Muscle of back (tissue), 11 donors: ENCODE measurements around the gene IL1RAP. TPM values are rescaled to one million over a fixed set of nuclear protein-coding genes. Genes with fewer than 3 reads are reported as not detected.
"Not testable (repeated sequence)": the region's sequence is repeated elsewhere in the genome, so short reads cannot be mapped to it uniquely, and the experiment has no call there.

Experiments used
- DNase-seq, 3 donors: peaks; one replicate each; pipeline versions ENCODE4 v3.0.0 to v3.0.0-alpha.2; 2013
- polyA plus RNA-seq, 10 donors: library from polyadenylated mRNA; unstranded; fragments of 120-200 nt; gene quantifications; one replicate each; pipeline ENCODE4 v1.2.1, GENCODE V29; 2013; ENCODE audit not compliant: insufficient read length in 10 of 10

Gene IL1RAP
- polyA plus RNA-seq, 10 donors = 5.8 to 18.5 (median 9.3) TPM

GRCh38 chr3:190504354-190505125 is 9.3 kb upstream of the IL1RAP start:
- DNase-seq = peak in 1 of 3 donors; percentile 16

DNA sequence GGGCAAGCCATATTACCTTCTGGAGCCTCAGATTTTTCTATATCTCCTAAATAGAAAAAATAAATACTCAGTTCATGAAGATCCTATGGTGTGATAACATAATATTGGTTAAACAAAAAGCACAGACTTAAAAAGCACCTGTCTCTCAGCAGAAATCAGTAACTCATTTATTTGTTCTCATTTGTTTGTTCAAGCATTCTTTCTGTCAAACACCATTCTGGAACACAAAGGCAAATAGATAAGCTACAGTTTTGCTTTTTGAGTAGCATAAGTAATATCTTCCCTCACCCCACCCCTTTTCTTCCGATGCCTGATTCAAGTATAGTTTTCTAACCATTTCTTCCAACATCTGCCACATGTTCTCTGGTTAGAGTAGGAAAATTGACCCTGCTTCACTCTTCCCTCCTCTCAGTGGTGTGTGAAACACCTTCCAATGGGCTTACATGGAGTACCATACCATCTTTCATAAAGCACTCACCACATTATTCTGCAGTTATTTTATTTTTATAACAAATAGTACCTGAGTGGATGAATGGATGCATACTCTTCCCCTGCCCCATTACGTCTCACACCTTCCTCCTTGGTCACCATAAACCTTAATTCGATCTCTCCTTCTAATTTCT is 8.4 kb upstream of the IL1RAP start:
- DNase-seq = no peak

GRCh38 chr3:190506271-190506670 is 7.6 kb upstream of the IL1RAP start:
- no peak for DNase-seq

GRCh38 chr3:190512666-190513065 is 1.2 kb upstream of the IL1RAP start:
- no peak for DNase-seq

- peak in 2 of 3 donors; percentile 44 to 80 for DNase-seq
Measured at GRCh38 chr3:190514413-190515153, 698 bp downstream of the IL1RAP start.

- DNase-seq = no peak
Measured at GRCh38 chr3:190516416-190516815, 2.5 kb downstream of the IL1RAP start.

DNA sequence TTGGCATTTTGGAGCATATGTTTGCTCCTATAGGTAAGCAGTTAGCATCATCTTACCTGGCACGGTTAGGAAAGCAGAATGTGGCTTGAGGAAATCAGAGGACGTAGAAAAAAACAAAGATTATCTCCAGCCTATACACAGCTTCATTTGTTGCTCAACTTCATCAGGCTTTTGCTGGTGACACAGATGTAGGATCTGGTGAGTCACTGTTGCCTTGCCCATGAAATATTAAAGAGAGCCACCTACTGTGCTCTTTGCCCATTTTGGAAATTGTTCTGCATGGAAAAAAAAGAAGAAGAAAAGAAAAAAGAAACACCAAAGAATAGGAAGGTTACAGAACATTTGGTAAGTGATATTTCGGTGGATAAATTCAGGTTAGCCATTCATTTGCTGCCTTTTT is 3.8 kb downstream of the IL1RAP start:
- no peak for DNase-seq

- DNase-seq = not testable (repeated sequence)
Measured at GRCh38 chr3:190518531-190518930, 4.6 kb downstream of the IL1RAP start.

GRCh38 chr3:190519886-190520285 is 6.0 kb downstream of the IL1RAP start:
- no peak for DNase-seq

GRCh38 chr3:190521998-190522397 is 8.1 kb downstream of the IL1RAP start:
- DNase-seq = no peak

DNA sequence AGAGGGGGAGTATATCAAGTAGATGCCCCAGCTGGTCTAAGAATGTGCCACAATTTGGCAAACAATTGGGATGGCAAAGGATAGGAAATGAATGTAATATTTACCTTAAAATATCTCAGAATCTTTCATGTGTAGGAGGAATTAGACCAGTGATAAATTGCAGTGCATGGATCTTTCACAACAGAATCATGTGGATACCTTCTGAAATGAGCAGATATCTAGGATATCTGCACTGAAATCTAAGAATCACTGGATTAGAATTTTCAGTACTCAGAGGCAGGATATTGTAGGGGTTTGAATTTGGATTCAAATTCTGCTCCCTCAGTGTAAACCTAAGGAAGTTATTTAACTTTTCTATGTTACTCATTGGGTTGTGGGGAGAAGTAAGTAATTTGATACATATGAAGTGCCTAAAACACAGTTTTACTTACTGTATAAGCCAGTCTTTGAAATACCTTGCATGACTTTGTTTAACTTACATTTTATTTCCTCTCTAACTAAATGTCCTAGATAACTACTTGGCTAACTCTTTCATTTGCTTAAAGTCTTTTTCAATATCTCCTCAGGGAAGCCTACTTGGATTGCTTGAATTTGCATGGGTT is 8.8 kb downstream of the IL1RAP start:
- DNase-seq = no peak

DNA sequence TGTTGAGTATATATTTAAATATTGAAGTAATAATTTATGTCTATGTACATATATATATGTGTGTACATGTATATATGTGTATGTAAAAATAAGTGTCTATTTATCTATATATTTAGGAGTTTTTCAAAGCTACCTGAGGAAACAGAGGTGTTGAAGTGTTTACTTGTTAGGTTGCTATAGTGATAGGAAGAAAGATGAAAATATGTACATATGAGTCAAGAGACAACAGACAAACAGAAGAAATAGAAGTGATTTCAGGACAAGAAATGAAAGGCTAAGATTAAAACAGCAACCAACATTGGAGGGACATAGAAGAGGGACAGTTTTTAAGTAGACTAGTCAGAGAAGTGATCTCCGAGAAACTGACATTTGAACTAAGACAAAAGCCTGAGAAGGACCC is 11.1 kb downstream of the IL1RAP start:
- no peak for DNase-seq

DNA sequence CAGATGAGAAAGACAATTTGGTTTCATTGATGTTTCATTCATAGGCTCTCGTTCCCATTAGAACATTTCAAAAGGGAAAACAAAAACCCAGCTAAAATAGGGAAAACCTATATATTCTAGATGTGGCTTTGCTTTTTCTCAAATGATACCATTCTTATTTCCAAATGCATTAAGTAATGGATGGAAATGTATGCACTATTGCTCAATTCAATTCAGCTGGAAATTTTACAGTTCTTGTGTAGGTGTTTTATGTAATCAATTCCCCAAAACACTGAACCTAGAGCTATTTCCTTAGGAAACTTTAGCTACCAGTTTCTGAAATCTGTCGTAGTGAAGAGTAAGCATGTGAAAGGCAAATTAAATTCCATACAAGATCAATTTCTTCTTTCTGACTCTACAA is 11.7 kb downstream of the IL1RAP start:
- no peak for DNase-seq

DNA sequence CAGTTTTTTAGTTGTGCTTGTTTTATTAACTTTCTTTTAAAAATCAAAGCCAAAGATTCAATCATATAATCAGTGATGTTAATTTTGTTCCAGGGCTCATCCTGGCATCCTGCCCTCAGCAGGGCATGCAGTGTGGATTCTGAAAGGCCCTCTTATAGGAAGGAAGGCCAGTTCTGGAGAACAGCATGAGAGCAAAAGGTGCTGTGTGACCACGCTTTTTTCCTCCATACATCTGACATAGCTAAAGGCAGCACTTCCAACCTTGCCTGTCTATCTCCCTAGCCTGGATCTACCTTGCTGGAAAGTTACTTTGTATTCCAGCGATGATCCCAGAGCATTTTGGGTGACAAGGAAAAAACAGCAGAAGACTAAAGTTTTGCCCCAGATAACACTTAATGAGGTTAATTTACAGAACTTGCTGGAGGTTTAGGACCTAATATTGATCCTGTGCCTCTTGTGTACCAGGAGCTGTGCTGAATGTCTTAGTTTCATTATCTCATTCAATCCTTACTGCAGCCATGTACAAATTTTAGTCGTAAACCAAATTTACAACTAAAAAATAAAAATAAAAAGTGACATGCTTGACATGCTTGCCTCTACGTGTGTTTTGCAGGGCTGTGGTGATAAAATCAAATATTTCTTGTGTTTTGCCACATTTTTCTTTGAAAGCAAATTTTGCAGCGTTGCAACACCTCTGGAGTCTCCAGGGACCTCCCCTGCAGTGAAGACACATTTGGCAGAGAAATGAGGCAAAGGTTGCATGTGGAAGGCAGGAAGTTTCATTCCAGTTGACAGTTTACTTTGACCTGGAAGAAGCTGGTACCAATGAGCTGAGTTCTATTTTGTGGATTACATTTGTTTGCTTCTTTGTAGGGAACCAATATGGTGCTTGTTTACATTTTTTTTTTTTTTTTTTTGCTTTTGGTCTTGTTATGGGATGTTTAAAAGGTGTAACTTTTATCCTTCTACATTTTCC is 13.2 kb downstream of the IL1RAP start:
- no peak for DNase-seq

GRCh38 chr3:190528706-190529105 is 14.8 kb downstream of the IL1RAP start:
- DNase-seq = no peak

GRCh38 chr3:190531406-190531805 is 17.5 kb downstream of the IL1RAP start:
- no peak for DNase-seq

GRCh38 chr3:190532731-190533203 is 18.9 kb downstream of the IL1RAP start:
- DNase-seq = peak in 2 of 3 donors; percentile 48 to 73

GRCh38 chr3:190533511-190534281 is 19.8 kb downstream of the IL1RAP start:
- peak; percentile 63 to 81 (median 69) for DNase-seq

GRCh38 chr3:190534386-190534785 is 20.5 kb downstream of the IL1RAP start:
- no peak for DNase-seq

DNA sequence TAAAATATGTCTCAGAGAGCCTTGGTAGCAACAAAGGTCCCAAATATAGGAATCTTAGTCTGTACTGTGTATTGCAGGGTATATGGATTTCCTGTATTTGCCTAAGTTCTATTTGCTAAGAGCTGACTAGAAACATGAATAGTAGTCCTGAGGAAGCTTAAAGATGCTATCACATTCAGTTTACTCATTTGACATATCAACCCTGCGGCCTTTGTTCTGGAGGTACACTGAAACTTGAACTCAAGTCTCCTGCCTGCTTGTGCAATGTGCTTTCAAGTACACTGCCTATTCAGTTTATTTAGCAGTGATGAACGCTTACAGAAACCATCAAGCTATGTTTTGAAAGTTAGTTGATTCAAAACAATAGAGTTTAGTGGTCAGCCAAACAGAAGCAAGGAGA is 21.1 kb downstream of the IL1RAP start:
- DNase-seq = no peak
